WERI-Rb-1 (cell line): Measurements from ENCODE around the gene CTNNAL1.
"Not testable (repeated sequence)": the region's sequence is repeated elsewhere in the genome, so short reads cannot be mapped to it uniquely, and the experiment has no call there.

Source experiments
- DNase-seq: peaks from one replicate; pipeline ENCODE4 v3.0.0-alpha.2; 2020
- H3K27ac ChIP-seq: fragments of 250-450 bp; sonication (Bioruptor Pico); 2 replicates; pipeline ENCODE4 v1.5.1; 2020; ENCODE audit warnings: mild to moderate bottlenecking, moderate library complexity
- H3K27me3 ChIP-seq: fragments of 250-450 bp; sonication (Bioruptor Pico); 2 replicates; pipeline ENCODE4 v1.5.1; 2021; ENCODE audit warnings: mild to moderate bottlenecking, low read depth, moderate library complexity; ENCODE audit not compliant: insufficient read depth, severe bottlenecking
- H3K36me3 ChIP-seq: fragments of 250-450 bp; sonication (Bioruptor Pico); 2 replicates; pipeline ENCODE4 v1.5.1; 2020; ENCODE audit warnings: mild to moderate bottlenecking, moderate library complexity
- H3K4me3 ChIP-seq: 2 replicates; pipeline ENCODE4 v1.5.1; 2011; ENCODE audit warnings: low read depth, mild to moderate bottlenecking, control low read depth, low read length
- H3K9me3 ChIP-seq: fragments of 250-450 bp; sonication (Bioruptor Pico); 2 replicates; pipeline ENCODE4 v1.5.1; 2021; ENCODE audit warnings: mild to moderate bottlenecking, moderate library complexity; ENCODE audit not compliant: severe bottlenecking
- CTCF ChIP-seq: IDR thresholded peaks from 2 replicates; pipeline ENCODE4 v1.5.1; 2011; ENCODE audit warnings: low read depth, mild to moderate bottlenecking, control low read depth, inconsistent platforms, low read length

The CTNNAL1 gene

DNA sequence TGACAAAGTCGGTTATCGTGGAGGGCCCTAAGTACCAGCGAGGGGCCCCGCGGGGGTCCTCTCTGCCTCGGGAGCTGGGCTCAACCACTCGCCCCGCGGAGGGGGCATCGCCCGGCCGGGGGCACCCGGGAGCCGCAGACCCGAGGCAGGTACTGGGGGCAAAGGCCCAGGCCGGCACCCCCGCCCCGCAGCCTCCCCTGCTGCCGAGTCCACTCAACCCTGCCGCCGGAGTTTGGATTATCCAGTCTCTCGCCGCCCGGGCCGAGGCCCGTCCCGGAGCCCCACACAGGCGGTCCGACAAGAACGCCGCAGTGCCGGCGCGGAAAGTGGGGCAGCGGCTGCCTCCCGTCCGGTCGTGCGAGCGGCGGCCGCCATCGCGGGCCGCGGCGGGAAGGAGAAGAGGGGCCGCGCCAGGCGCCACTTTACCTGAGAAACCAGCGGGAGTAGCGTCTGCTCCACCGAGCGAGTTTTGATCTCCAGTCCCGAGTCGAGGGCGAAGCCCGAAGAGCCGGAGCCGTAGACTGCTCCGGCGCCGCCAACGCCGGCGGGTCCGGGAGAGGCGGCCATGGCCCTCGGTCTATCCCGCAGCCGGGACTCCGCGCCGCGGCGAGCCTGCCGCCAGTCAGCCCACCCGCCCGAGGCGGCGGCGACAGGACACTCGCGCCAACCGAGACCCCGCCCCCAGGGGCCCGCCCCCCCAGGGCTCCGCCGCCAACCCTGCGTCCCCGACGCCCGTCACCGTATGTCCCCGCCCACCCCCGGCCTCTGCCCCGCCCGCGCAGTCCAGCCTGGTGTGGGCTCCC lies at the start of gene CTNNAL1:
Gene CTNNAL1 (minus strand): TSS at position 624 of the 803 bp plus-strand sequence. CDS start 57 bp downstream, at position 567.
- Histone ChIP-seq H3K9me3 (no peaks in the 10 kb centered on the region), H3K27me3 (no peaks in the 10 kb centered on the region), H3K27ac (peak within 1 kb of the TSS; percentile 97), H3K36me3 (peaks cover 27% of the 10 kb centered on the region), H3K4me3 (peak within 1 kb of the TSS; percentile 90)
- DNase-seq = peak; percentile 99
- no peak for TF ChIP-seq CTCF

- Histone ChIP-seq H3K9me3 (no peaks in the 10 kb centered on the region), H3K36me3 (peaks cover 81% of the 10 kb centered on the region), H3K4me3 (no peak overlapping the region), H3K27me3 (no peaks in the 10 kb centered on the region), H3K27ac (no peak overlapping the region)
- DNase-seq = no peak
- TF ChIP-seq CTCF = no peak
Observed at GRCh38 chr9:109062543-109062942, 49.2 kb upstream of the CTNNAL1 start.

DNA sequence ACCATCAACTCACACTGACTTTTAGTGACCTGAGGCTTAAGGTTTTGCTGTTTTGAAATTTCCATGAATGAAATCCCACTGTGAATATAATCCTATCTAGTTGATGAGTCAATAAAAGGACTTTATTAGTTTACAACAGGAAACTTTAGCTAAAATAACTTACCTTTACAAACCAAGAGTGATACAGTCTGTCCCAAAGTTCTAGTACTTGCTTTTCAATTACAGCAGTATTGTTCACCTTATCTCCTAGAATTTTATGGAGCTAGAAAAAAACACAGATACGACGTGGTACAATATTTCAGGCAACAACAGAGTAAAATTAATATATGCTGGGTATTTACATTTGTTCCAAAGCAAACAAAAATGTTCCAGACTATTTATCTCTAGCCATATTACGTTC lies 46.9 kb upstream of the CTNNAL1 start:
- Histone ChIP-seq H3K4me3 (no peak overlapping the region), H3K27me3 (no peaks in the 10 kb centered on the region), H3K27ac (no peak overlapping the region), H3K9me3 (no peaks in the 10 kb centered on the region), H3K36me3 (peaks cover 90% of the 10 kb centered on the region)
- DNase-seq = no peak
- no peak for TF ChIP-seq CTCF

GRCh38 chr9:109053121-109053520 lies 39.8 kb upstream of the CTNNAL1 start:
- H3K36me3 ChIP-seq = peaks cover 85% of the 10 kb centered on the region
- not testable (repeated sequence) for H3K9me3 ChIP-seq, H3K4me3 ChIP-seq, DNase-seq, H3K27ac ChIP-seq, H3K27me3 ChIP-seq

DNA sequence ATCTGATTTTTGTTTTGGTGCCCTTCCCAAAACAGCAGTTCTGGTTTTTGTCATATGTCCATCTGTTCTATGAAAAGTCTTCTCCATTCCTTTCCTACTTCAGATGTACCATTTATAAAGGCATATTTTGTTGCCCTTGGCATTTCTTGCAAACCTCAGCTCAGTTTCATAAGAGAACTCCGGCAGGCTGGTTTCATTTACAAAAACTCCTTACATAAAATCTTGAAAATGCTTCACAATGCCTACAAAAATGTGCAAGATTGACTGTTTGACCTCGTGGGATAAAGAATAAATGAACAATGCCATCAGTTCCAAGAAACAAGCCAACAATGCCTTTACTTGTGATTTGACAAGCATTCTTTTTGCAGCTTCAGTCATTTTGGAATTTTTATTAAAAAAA lies 39.1 kb upstream of the CTNNAL1 start:
- H3K36me3 ChIP-seq = peaks cover 90% of the 10 kb centered on the region
- DNase-seq = no peak
- no peaks in the 10 kb centered on the region for H3K27me3 ChIP-seq
- TF ChIP-seq CTCF = no peak
- no peaks in the 10 kb centered on the region for H3K9me3 ChIP-seq
- H3K4me3 ChIP-seq = no peak overlapping the region
- H3K27ac ChIP-seq = no peak overlapping the region

- no peak for TF ChIP-seq CTCF
- H3K4me3 ChIP-seq = no peak overlapping the region
- peaks cover 89% of the 10 kb centered on the region for H3K36me3 ChIP-seq
- no peaks in the 10 kb centered on the region for H3K27me3 ChIP-seq
- H3K27ac ChIP-seq = no peak overlapping the region
- no peaks in the 10 kb centered on the region for H3K9me3 ChIP-seq
- no peak for DNase-seq
Observed at GRCh38 chr9:109051733-109052132, 38.4 kb upstream of the CTNNAL1 start.
